ENCODE data around the gene ANKRD6. TPM values are rescaled to one million over a fixed set of nuclear protein-coding genes. Genes with fewer than 3 reads are reported as not detected.

Gene ANKRD6
- total and polyA plus RNA-seq, 2 donors (not counting 3 experiments of a cell fraction or from before 2014, with no cell fraction given), result 3.4 to 9.6 TPM

DNA sequence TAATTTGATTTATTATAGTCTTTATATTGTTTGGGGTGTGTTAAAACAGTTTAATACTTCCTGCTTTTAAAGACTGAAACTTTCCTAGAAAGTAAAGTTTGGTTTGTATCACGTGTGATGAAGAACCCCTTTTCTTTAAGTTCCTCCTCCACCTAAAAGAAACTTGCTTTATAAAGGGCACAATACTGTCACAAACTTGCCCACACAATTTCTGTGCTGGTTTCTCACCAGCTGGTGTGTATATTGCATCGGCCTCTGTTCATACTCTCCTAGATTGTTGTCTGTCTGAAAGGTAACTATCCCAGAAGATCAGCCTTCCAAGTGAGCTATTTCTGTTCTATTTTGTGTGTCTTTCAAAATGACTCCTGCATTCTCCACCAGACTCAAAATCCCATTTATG, 46.9 kb downstream of the ANKRD6 start:
- H3K36me3 ChIP-seq (ENCODE audit: control insufficient read depth in 2 of 2, extremely low read depth in 1 of 2, insufficient read depth in 2 of 2, low read length in 2 of 2), result no peaks in the 10 kb centered on the region
- H3K27me3 ChIP-seq (ENCODE audit: control insufficient read depth in 2 of 2, insufficient read depth in 2 of 2, low read length in 2 of 2), result no peaks in the 10 kb centered on the region
- FAIRE-seq (no peak), DNase-seq (ENCODE audit: low read depth, low spot score) (no peak)
- intact Hi-C loops (cut with micrococcal nuclease), result no loop called here
- no TSS peak for BruUV-seq (replicated peaks)
- H3K4me3 ChIP-seq (replicated peaks in 1 of 3; ENCODE audit: insufficient read depth in 1 of 3, low read depth in 1 of 3, low read length in 3 of 3), result no peak overlapping the region
- no peak overlapping the region for H3K27ac ChIP-seq (ENCODE audit: insufficient read depth, low read depth, low read length)
- ChIA-PET POLR2A (no interaction called here), CTCF (no interaction called here)
- dilution Hi-C loops (cut with MboI; ENCODE audit: extremely low pct_ligation_motif_present, low sequenced_read_pairs), result no loop called here
- H3K4me2 ChIP-seq (ENCODE audit: insufficient read depth, low read length), result no peak overlapping the region
- no peak overlapping the region for H2AFZ ChIP-seq (ENCODE audit: low read depth, low read length)
- no peak overlapping the region for H3K9ac ChIP-seq (replicated peaks; ENCODE audit: extremely low read depth, insufficient read depth, low read length)
- H3K79me2 ChIP-seq (ENCODE audit: control insufficient read depth, insufficient read depth, low read length), result no peaks in the 10 kb centered on the region
- H3K4me1 ChIP-seq (ENCODE audit: control insufficient read depth, extremely low read depth, insufficient read depth, low read length), result no peaks in the 10 kb centered on the region
- TF ChIP-seq EZH2 (IDR thresholded peaks at IDR 0.05; ENCODE audit: borderline replicate concordance, low read depth, low read length, severe bottlenecking), result no peak
- no peak for TF ChIP-seq FOS (IDR thresholded peaks at IDR 0.05; ENCODE audit: borderline replicate concordance, insufficient read depth, low read length)
- peaks cover 4% of the 10 kb centered on the region for H4K20me1 ChIP-seq (replicated peaks; ENCODE audit: control insufficient read depth, extremely low read depth, insufficient read depth, low read length)
- no peaks in the 10 kb centered on the region for H3K9me3 ChIP-seq (replicated peaks; ENCODE audit: control insufficient read depth, insufficient read depth, low read length)
- H3K9me1 ChIP-seq (replicated peaks; ENCODE audit: control insufficient read depth, extremely low read depth, insufficient read depth, low read length), result no peaks in the 10 kb centered on the region

- FAIRE-seq (no peak), DNase-seq (ENCODE audit: low read depth, low spot score) (no peak)
- no peaks in the 10 kb centered on the region for H3K27me3 ChIP-seq (ENCODE audit: control insufficient read depth in 2 of 2, insufficient read depth in 2 of 2, low read length in 2 of 2)
- POLR2A ChIA-PET, result no interaction called here
- intact Hi-C loops (cut with micrococcal nuclease), result no loop called here
- no peak overlapping the region for H2AFZ ChIP-seq (ENCODE audit: low read depth, low read length)
- no peak overlapping the region for H3K27ac ChIP-seq (ENCODE audit: insufficient read depth, low read depth, low read length)
- no peaks in the 10 kb centered on the region for H3K36me3 ChIP-seq (ENCODE audit: control insufficient read depth in 2 of 2, extremely low read depth in 1 of 2, insufficient read depth in 2 of 2, low read length in 2 of 2)
- no peaks in the 10 kb centered on the region for H3K9me1 ChIP-seq (replicated peaks; ENCODE audit: control insufficient read depth, extremely low read depth, insufficient read depth, low read length)
- TF ChIP-seq EZH2 (IDR thresholded peaks at IDR 0.05; ENCODE audit: borderline replicate concordance, low read depth, low read length, severe bottlenecking) (no peak), MYC (IDR thresholded peaks at IDR 0.05; ENCODE audit: low read depth, low read length) (no peak), JUN (IDR thresholded peaks at IDR 0.05; ENCODE audit: borderline replicate concordance, insufficient read depth, insufficient read length, low read depth) (no peak), POLR2A (IDR thresholded peaks at IDR 0.05; ENCODE audit: low read depth, low read length) (no peak), FOS (IDR thresholded peaks at IDR 0.05; ENCODE audit: borderline replicate concordance, insufficient read depth, low read length) (no peak), GATA2 (IDR thresholded peaks at IDR 0.05; ENCODE audit: insufficient read depth, insufficient read length, low read depth, low read length) (no peak), POLR2AphosphoS5 (IDR thresholded peaks at IDR 0.05; ENCODE audit: insufficient read depth, low read depth, low read length) (no peak)
- TF ChIP-seq, protein P1, sequence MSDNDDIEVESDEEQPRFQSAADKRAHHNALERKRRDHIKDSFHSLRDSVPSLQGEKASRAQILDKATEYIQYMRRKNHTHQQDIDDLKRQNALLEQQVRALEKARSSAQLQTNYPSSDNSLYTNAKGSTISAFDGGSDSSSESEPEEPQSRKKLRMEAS (IDR thresholded peaks at IDR 0.05; ENCODE audit: insufficient read depth, insufficient read length), result no peak
- TF ChIP-seq, protein P2, sequence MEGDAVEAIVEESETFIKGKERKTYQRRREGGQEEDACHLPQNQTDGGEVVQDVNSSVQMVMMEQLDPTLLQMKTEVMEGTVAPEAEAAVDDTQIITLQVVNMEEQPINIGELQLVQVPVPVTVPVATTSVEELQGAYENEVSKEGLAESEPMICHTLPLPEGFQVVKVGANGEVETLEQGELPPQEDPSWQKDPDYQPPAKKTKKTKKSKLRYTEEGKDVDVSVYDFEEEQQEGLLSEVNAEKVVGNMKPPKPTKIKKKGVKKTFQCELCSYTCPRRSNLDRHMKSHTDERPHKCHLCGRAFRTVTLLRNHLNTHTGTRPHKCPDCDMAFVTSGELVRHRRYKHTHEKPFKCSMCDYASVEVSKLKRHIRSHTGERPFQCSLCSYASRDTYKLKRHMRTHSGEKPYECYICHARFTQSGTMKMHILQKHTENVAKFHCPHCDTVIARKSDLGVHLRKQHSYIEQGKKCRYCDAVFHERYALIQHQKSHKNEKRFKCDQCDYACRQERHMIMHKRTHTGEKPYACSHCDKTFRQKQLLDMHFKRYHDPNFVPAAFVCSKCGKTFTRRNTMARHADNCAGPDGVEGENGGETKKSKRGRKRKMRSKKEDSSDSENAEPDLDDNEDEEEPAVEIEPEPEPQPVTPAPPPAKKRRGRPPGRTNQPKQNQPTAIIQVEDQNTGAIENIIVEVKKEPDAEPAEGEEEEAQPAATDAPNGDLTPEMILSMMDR (IDR thresholded peaks at IDR 0.05; ENCODE audit: extremely low read depth in 1 of 2, insufficient read depth in 1 of 2, low read depth in 1 of 2, low read length in 2 of 2), result no peak
- no peaks in the 10 kb centered on the region for H3K79me2 ChIP-seq (ENCODE audit: control insufficient read depth, insufficient read depth, low read length)
- dilution Hi-C loops (cut with MboI; ENCODE audit: extremely low pct_ligation_motif_present, low sequenced_read_pairs), result no loop called here
- CTCF ChIA-PET, result interaction anchor here (0.8 kb wide), 1 partner anchor 109 kb away, joined by 3 read pairs; no protein-coding TSS in a partner anchor
- no peaks in the 10 kb centered on the region for H3K9me3 ChIP-seq (replicated peaks; ENCODE audit: control insufficient read depth, insufficient read depth, low read length)
- H3K4me3 ChIP-seq (replicated peaks in 1 of 3; ENCODE audit: insufficient read depth in 1 of 3, low read depth in 1 of 3, low read length in 3 of 3), result no peak overlapping the region
- peaks cover 4% of the 10 kb centered on the region for H4K20me1 ChIP-seq (replicated peaks; ENCODE audit: control insufficient read depth, extremely low read depth, insufficient read depth, low read length)
- no peak overlapping the region for H3K4me2 ChIP-seq (ENCODE audit: insufficient read depth, low read length)
- no peak overlapping the region for H3K9ac ChIP-seq (replicated peaks; ENCODE audit: extremely low read depth, insufficient read depth, low read length)
- no peaks in the 10 kb centered on the region for H3K4me1 ChIP-seq (ENCODE audit: control insufficient read depth, extremely low read depth, insufficient read depth, low read length)
- BruUV-seq (replicated peaks), result no TSS peak
Observed at GRCh38 chr6:89481695-89482094, 48.7 kb downstream of the ANKRD6 start.
